Measurements from ENCODE around the gene SLC22A13. TPM values are rescaled to one million over a fixed set of nuclear protein-coding genes. Genes with fewer than 3 reads are reported as not detected.
"Not testable (repeated sequence)": the region's sequence is repeated elsewhere in the genome, so short reads cannot be mapped to it uniquely, and the experiment has no call there.

Gene SLC22A13
- total RNA-seq, 2 donors from 2014 or later = 1.3 to 1.8 TPM

- no peak overlapping the region for H3K4me3 Mint-ChIP-seq
- no peak overlapping the region for H3K27ac Mint-ChIP-seq
- H3K9me3 Mint-ChIP-seq = no peaks in the 10 kb centered on the region
- no peak for DNase-seq (ENCODE audit: low spot score)
- no peak for ATAC-seq
- H3K36me3 Mint-ChIP-seq = peaks cover 1% of the 10 kb centered on the region
- peaks cover 2 to 8% of the 10 kb centered on the region in 2 donors for H3K27me3 Mint-ChIP-seq
- peaks cover 11 to 13% of the 10 kb centered on the region in 2 donors for H3K4me1 Mint-ChIP-seq (ENCODE audit: low read depth in 2 of 2)
Measured at GRCh38 chr3:38271553-38271952, 5.9 kb downstream of the SLC22A13 start.

- no peak for DNase-seq (ENCODE audit: low spot score)
- Mint-ChIP-seq H3K4me1 (ENCODE audit: low read depth in 2 of 2) (no peaks in the 10 kb centered on the region), H3K27ac (no peak overlapping the region), H3K4me3 (no peak overlapping the region), H3K9me3 (no peaks in the 10 kb centered on the region), H3K27me3 (no peaks in the 10 kb centered on the region), H3K36me3 (no peaks in the 10 kb centered on the region)
- ATAC-seq = no peak
Measured at GRCh38 chr3:38274864-38275649, 9.4 kb downstream of the SLC22A13 start.

GRCh38 chr3:38275658-38276057 is 10.0 kb downstream of the SLC22A13 start:
- no peaks in the 10 kb centered on the region for H3K36me3 Mint-ChIP-seq
- no peak overlapping the region for H3K27ac Mint-ChIP-seq
- DNase-seq (ENCODE audit: low spot score) = no peak

GRCh38 chr3:38276081-38276916 is 10.7 kb downstream of the SLC22A13 start:
- no peaks in the 10 kb centered on the region for H3K27me3 Mint-ChIP-seq
- peak; percentile 14 to 16 for ATAC-seq
- no peak overlapping the region for H3K27ac Mint-ChIP-seq
- no peak for DNase-seq (ENCODE audit: low spot score)
- H3K36me3 Mint-ChIP-seq = no peaks in the 10 kb centered on the region
- H3K4me3 Mint-ChIP-seq = no peak overlapping the region
- no peaks in the 10 kb centered on the region for H3K4me1 Mint-ChIP-seq (ENCODE audit: low read depth in 2 of 2)
- H3K9me3 Mint-ChIP-seq = no peaks in the 10 kb centered on the region

More at GRCh38 chr3:38275658-38276057, 10.0 kb downstream of the SLC22A13 start:
- Mint-ChIP-seq H3K9me3 (no peaks in the 10 kb centered on the region), H3K4me1 (ENCODE audit: low read depth in 2 of 2) (no peaks in the 10 kb centered on the region), H3K27me3 (no peaks in the 10 kb centered on the region), H3K4me3 (no peak overlapping the region)
- no peak for ATAC-seq

GRCh38 chr3:38276917-38277630 is 11.5 kb downstream of the SLC22A13 start:
- no peak overlapping the region for H3K27ac Mint-ChIP-seq
- no peaks in the 10 kb centered on the region for H3K9me3 Mint-ChIP-seq
- DNase-seq (ENCODE audit: low spot score) (no peak), ATAC-seq (no peak)
- H3K4me3 Mint-ChIP-seq = no peak overlapping the region
- no peaks in the 10 kb centered on the region for H3K4me1 Mint-ChIP-seq (ENCODE audit: low read depth in 2 of 2)
- H3K36me3 Mint-ChIP-seq = no peaks in the 10 kb centered on the region
- H3K27me3 Mint-ChIP-seq = no peaks in the 10 kb centered on the region

GRCh38 chr3:38278841-38279240 is 13.2 kb downstream of the SLC22A13 start:
- ATAC-seq (no peak), DNase-seq (ENCODE audit: low spot score) (no peak)
- no peaks in the 10 kb centered on the region for H3K9me3 Mint-ChIP-seq
- no peaks in the 10 kb centered on the region for H3K36me3 Mint-ChIP-seq
- peak overlapping the region in 1 of 2 donors; percentile 30 for H3K27ac Mint-ChIP-seq
- no peak overlapping the region for H3K4me3 Mint-ChIP-seq
- H3K4me1 Mint-ChIP-seq (ENCODE audit: low read depth in 2 of 2) = no peaks in the 10 kb centered on the region
- no peaks in the 10 kb centered on the region for H3K27me3 Mint-ChIP-seq

GRCh38 chr3:38281895-38282686 is 16.5 kb downstream of the SLC22A13 start, which contains the start of gene SLC22A14:
Gene SLC22A14 (plus strand): TSS chr3:38282294. CDS start chr3:38306027, 23,733 bp downstream.
- Mint-ChIP-seq H3K4me3 (no peak within 1 kb of the TSS), H3K36me3 (no peaks in the 10 kb centered on the region), H3K27me3 (no peaks in the 10 kb centered on the region), H3K4me1 (ENCODE audit: low read depth in 2 of 2) (no peaks in the 10 kb centered on the region), H3K9me3 (no peaks in the 10 kb centered on the region), H3K27ac (no peak within 1 kb of the TSS)
- ATAC-seq (peak in 1 of 2 donors; percentile 7), DNase-seq (ENCODE audit: low spot score) (no peak)

GRCh38 chr3:38283810-38284755 is 18.5 kb downstream of the SLC22A13 start:
- H3K27me3 Mint-ChIP-seq = no peaks in the 10 kb centered on the region
- H3K27ac Mint-ChIP-seq = no peak overlapping the region
- H3K36me3 Mint-ChIP-seq = no peaks in the 10 kb centered on the region
- ATAC-seq (peak in 1 of 2 donors; percentile 29), DNase-seq (ENCODE audit: low spot score) (no peak)
- no peak overlapping the region for H3K4me3 Mint-ChIP-seq
- no peaks in the 10 kb centered on the region for H3K4me1 Mint-ChIP-seq (ENCODE audit: low read depth in 2 of 2)
- no peaks in the 10 kb centered on the region for H3K9me3 Mint-ChIP-seq

- DNase-seq (ENCODE audit: low spot score) (no peak), ATAC-seq (no peak)
- H3K9me3 Mint-ChIP-seq = no peaks in the 10 kb centered on the region
- H3K36me3 Mint-ChIP-seq = no peaks in the 10 kb centered on the region
- no peak overlapping the region for H3K4me3 Mint-ChIP-seq
- no peaks in the 10 kb centered on the region for H3K27me3 Mint-ChIP-seq
- H3K4me1 Mint-ChIP-seq (ENCODE audit: low read depth in 2 of 2) = no peaks in the 10 kb centered on the region
- H3K27ac Mint-ChIP-seq = no peak overlapping the region
Measured at GRCh38 chr3:38284756-38285150, 19.1 kb downstream of the SLC22A13 start.

- not testable (repeated sequence) for H3K27me3 Mint-ChIP-seq
Measured at GRCh38 chr3:38289286-38290217, 23.9 kb downstream of the SLC22A13 start.

GRCh38 chr3:38297053-38297452 is 31.4 kb downstream of the SLC22A13 start:
- H3K27ac Mint-ChIP-seq; H3K4me1 Mint-ChIP-seq (ENCODE audit: low read depth in 2 of 2); H3K4me3 Mint-ChIP-seq; DNase-seq (ENCODE audit: low spot score); H3K9me3 Mint-ChIP-seq; ATAC-seq; H3K36me3 Mint-ChIP-seq: not testable (repeated sequence)
- H3K27me3 Mint-ChIP-seq = peaks cover 13 to 14% of the 10 kb centered on the region in 2 donors

More at GRCh38 chr3:38289286-38290217, 23.9 kb downstream of the SLC22A13 start:
- H3K4me1 Mint-ChIP-seq (ENCODE audit: low read depth in 2 of 2); H3K27ac Mint-ChIP-seq; ATAC-seq; H3K9me3 Mint-ChIP-seq; H3K4me3 Mint-ChIP-seq; H3K36me3 Mint-ChIP-seq; DNase-seq (ENCODE audit: low spot score): not testable (repeated sequence)

Measured in natural killer cell treated with Interleukin-12 subunit alpha and Interleukin-12 subunit beta and Interleukin-15 and Interleukin-18, amount 100 ng/mL, for 72 hours (primary cell).